Duodenal mucosa (tissue), 2 donors: Measurements from ENCODE around the gene TNNI3.
"Not testable (repeated sequence)": the region's sequence is repeated elsewhere in the genome, so short reads cannot be mapped to it uniquely, and the experiment has no call there.

ENCODE experiments used
- H3K27ac ChIP-seq: one replicate; pipeline ENCODE4 v1.7.0; 2013; ENCODE audit warnings: low read depth, low read length
- H3K27me3 ChIP-seq, 2 donors: one replicate each; pipeline ENCODE4 v1.7.0; 2013; ENCODE audit warnings: low read length in 2 of 2, control low read depth in 1 of 2; ENCODE audit not compliant: insufficient read depth in 2 of 2, control insufficient read depth in 1 of 2
- H3K36me3 ChIP-seq, 2 donors: one replicate each; pipeline ENCODE4 v1.7.0; 2013; ENCODE audit warnings: low read length in 2 of 2, control low read depth in 1 of 2; ENCODE audit not compliant: insufficient read depth in 2 of 2, control insufficient read depth in 1 of 2
- H3K4me1 ChIP-seq, 2 donors: one replicate each; pipeline ENCODE4 v1.7.0; 2013; ENCODE audit warnings: low read length in 2 of 2, control low read depth in 1 of 2; ENCODE audit not compliant: insufficient read depth in 2 of 2, control insufficient read depth in 1 of 2
- H3K4me3 ChIP-seq, 2 donors: one replicate each; pipeline ENCODE4 v1.7.0; 2013; ENCODE audit warnings: low read length in 2 of 2, low read depth in 1 of 2
- H3K9ac ChIP-seq, 2 donors: one replicate each; pipeline ENCODE4 v1.7.0; 2013; ENCODE audit warnings: low read length in 2 of 2, low read depth in 1 of 2
- H3K9me3 ChIP-seq, 2 donors: one replicate each; pipeline ENCODE4 v1.7.0; 2013; ENCODE audit warnings: low read length in 2 of 2, control low read depth in 1 of 2; ENCODE audit not compliant: control insufficient read depth in 1 of 2

TNNI3 gene

DNA sequence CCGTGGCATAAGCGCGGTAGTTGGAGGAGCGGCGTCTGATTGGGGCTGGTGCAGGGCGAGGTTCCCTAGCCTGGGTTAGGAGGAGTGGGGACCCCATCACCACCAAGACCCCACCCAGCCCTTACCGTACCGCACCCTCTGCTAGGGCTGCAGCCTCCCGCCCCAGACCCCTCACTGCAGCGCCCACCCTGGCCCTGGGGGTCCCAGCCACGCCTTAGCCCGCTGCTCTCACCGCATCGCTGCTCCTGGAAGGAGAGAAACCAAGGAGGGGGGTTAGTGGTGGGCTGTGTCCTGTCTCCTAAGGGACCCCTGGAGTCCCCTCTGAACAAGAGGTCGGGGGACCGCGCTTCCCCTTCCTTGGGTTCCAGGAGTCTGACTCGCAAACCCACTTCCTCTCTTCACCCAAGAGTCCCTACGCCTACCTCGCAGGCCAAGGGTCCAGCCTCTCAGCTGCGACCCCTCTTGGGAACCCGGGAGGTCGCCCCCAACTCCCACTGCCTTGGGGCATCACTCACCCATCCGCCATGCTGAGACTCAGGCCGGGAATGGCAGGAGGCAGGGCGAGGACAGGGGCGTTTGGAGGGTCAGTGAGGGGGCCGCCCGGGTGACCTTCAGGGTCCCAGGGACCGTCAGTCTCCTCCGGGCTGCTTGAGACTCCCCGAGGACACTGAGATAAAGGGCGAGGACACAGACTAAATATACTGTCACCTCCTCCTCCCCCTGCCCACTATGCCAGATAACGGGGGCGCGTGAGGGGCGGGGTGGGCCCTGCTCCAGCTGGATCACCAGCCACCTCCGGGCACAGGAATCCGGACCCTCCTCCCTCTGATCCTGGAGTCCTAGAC, at the start of gene TNNI3:
Gene TNNI3, minus strand, starts transcription at position 669 of the 845 bp plus-strand sequence. Its CDS starts 143 bp downstream, at position 526.
- Histone ChIP-seq H3K9ac (no peak within 1 kb of the TSS), H3K27me3 (peaks cover 15 to 19% of the 10 kb centered on the region in 2 donors)

DNA sequence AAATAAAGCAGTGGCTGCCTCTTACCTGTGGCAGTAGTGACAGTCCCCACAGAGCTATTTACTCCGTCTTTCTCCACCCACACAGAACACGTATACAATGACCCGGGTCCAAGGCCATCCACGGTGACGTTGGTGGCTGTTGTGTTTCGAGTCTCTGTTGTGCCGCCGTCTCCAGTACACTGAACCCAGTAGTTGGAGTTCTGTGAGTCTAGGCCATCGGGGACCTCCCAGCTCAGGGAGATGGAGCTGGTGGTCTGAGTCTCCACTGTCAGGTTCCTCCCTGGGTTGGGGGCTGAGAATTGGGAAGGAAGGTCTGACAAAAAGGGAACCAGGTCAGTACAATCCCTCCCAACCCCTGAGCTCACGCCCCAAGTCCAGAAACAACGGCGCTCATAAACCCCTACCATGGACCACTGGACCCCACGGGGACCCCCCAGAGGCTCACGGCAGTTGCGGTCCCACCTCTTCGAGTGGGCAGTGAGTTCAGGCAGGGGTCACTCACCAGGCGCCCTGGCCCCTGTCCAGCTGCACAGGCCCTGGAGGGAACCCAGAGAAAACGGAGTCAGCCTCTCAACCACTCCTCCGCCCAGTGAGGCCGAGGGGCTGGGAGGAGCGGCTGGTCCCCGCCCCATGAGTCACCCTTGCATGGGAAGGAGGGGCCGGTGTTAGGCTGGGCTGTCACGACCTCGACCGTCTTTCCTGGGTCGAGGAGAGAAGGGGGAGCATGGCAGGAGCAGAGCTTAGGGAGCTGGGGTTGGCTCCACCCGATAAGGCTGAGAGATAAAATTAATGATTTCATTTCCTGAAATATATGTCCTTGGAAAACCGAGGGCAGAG, 49.4 kb upstream of the TNNI3 start:
- peak overlapping the region; percentile 89 for H3K27ac ChIP-seq
- H3K4me3 ChIP-seq: peak overlapping the region; percentile 70 to 77

More for the DNA sequence above, at the start of gene TNNI3:
- no peaks in the 10 kb centered on the region for H3K9me3 ChIP-seq
- no peaks in the 10 kb centered on the region for H3K36me3 ChIP-seq
- no peak within 1 kb of the TSS for H3K27ac ChIP-seq
- no peak within 1 kb of the TSS for H3K4me3 ChIP-seq
- H3K4me1 ChIP-seq: peaks cover 0 to 10% of the 10 kb centered on the region in 2 donors

DNA sequence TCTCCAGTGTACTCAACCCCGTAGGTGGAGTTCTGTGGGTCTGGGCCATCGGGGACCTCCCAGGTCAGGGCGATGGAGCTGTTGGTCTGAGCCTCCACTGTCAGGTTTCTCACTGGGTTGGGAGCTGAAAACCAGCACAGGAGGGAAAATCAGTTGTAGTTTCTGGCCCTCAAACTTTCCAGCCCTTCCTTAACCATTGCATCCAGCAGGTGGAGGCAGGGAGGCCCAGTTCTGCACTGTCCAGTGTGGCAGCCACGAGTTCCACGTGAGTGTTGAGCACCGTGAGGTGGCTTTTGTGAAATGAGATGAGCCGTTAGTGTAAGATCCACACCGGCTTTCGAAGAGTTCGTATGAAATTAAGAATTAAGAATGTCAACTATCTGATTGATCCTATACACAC, 44.7 kb upstream of the TNNI3 start:
- H3K9ac ChIP-seq, H3K27ac ChIP-seq, H3K4me1 ChIP-seq, H3K4me3 ChIP-seq, H3K9me3 ChIP-seq, H3K27me3 ChIP-seq: not testable (repeated sequence)
- H3K36me3 ChIP-seq: peaks cover 28 to 70% of the 10 kb centered on the region in 2 donors

More for the DNA sequence above, 49.4 kb upstream of the TNNI3 start:
- Histone ChIP-seq H3K27me3 (no peaks in the 10 kb centered on the region), H3K9ac (peak overlapping the region; percentile 60 to 84), H3K4me1 (peaks cover 9 to 10% of the 10 kb centered on the region in 2 donors), H3K36me3 (peaks cover 10 to 29% of the 10 kb centered on the region in 2 donors), H3K9me3 (no peaks in the 10 kb centered on the region)

DNA sequence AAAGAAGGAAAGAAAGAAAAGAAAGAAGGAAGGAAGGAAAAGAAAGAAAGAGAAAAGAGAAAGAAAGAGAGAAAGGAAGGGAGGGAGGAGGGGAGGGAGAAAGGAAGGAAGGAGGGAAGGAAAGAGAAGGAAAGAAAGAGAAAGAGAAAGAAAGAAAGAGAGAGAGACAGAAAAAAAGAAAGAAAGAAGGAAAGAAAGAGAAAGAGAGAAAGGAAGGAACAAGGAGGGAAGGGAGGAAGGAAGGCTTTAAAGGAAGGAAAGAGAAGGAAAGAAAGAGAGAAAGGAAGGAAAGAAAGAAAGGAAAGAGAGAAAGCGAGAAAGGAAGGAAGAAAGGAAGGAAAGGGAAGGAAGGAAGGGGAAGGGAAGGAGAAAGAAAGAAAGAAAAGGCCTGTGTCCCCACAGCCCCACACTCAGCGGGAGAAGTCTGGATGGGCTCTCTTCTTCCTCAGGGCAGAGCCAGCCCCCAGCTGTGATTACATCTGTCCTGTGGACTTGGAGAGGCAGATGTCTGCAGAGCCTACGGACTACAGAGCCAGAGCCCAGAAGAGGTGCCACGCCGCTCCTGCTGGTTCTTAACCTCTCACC, 42.2 kb upstream of the TNNI3 start:
- peaks cover 31 to 71% of the 10 kb centered on the region in 2 donors for H3K36me3 ChIP-seq
- no peak overlapping the region for H3K27ac ChIP-seq
- no peaks in the 10 kb centered on the region for H3K27me3 ChIP-seq
- H3K4me1 ChIP-seq: no peaks in the 10 kb centered on the region
- no peaks in the 10 kb centered on the region for H3K9me3 ChIP-seq
- H3K9ac ChIP-seq: no peak overlapping the region
- no peak overlapping the region for H3K4me3 ChIP-seq

DNA sequence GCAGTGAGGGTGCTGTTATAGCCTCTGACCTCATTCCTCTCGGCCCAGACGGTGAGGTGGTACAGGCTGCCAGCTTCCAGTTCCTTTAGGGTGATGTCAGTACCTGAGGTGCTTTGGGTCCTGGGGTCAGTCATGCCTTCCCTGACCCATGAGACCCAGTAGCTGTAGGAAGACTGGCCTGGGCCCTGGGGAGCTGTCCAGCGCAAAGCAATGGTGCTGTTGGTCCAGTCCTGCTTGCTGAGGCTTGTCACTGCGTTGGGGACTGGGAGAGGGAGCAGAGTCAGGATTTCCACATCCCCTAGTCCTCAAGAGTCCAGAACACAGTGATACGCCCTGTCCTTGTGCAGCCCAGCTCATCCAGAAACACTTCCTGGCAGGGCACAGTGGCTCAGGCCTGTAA, 41.1 kb upstream of the TNNI3 start:
- peaks cover 32 to 65% of the 10 kb centered on the region in 2 donors for H3K36me3 ChIP-seq
- H3K27me3 ChIP-seq: no peaks in the 10 kb centered on the region
- H3K27ac ChIP-seq: no peak overlapping the region
- H3K9me3 ChIP-seq: no peaks in the 10 kb centered on the region
- no peaks in the 10 kb centered on the region for H3K4me1 ChIP-seq
- H3K4me3 ChIP-seq: no peak overlapping the region
- no peak overlapping the region for H3K9ac ChIP-seq

DNA sequence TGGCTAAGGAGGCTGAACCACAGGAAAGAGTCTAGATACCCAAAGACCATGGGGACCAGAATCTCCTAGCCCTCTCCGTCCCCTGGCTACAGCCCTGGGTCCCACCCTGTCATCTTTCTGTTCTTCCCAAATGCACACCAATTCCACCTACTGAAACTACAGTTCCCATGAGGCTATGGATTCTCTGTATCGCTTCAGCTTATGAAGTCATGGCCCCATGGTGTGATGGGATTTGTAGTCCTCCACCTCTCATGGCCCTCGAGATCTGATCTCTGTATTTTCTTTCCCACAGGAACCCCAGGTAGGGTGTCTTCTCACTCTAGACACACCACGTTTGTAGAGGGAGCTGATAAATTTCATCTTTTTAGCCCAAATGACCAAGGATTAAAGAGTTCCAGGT, 40.0 kb upstream of the TNNI3 start:
- Histone ChIP-seq H3K27me3 (no peaks in the 10 kb centered on the region), H3K4me1 (no peaks in the 10 kb centered on the region), H3K27ac (no peak overlapping the region), H3K4me3 (no peak overlapping the region), H3K9ac (no peak overlapping the region), H3K36me3 (peaks cover 32 to 65% of the 10 kb centered on the region in 2 donors), H3K9me3 (no peaks in the 10 kb centered on the region)

DNA sequence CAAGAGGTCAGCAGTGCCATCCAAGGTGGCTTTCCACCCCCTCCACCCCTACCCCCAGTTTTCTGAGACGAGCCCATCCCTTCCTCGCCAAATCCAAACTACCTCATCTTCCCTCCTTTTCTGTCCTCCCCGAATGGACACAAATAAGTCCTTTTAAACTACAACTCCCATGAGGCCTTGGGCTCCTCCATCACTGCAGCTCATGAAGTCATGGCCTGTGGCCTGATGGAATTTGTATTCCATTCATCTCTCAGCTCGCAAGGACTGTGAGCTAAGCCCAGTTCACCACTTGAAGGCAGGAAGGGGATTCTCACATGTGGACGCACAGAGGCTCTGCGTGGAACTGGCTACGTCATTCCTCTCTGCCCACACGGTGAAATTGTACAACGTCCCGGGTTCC, 39.3 kb upstream of the TNNI3 start:
- H3K4me1 ChIP-seq: no peaks in the 10 kb centered on the region
- no peaks in the 10 kb centered on the region for H3K9me3 ChIP-seq
- H3K27me3 ChIP-seq: no peaks in the 10 kb centered on the region

DNA sequence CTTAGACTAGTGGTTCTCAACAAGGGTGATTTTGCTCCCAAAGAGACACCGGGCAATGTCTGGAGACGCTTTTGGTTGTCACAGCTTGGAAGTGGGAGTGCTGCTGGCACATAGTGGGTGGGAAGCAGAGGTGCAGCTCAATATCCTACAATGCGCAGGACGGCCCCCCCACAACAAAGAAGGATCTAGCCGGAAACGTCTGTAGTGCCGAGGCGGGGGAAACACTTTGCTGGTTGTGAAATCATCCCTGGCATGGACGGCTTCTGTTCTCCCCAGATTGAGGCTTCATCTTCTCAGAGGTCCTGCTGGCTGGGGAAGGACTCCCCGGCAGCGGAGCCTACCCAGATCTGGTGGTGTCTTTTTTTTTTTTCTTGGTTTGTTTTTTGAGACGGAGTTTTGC, 35.9 kb upstream of the TNNI3 start:
- Histone ChIP-seq H3K4me1 (no peaks in the 10 kb centered on the region), H3K9me3 (no peaks in the 10 kb centered on the region), H3K9ac (no peak overlapping the region), H3K27me3 (no peaks in the 10 kb centered on the region), H3K27ac (no peak overlapping the region), H3K4me3 (no peak overlapping the region), H3K36me3 (peaks cover 17 to 45% of the 10 kb centered on the region in 2 donors)

More for the DNA sequence above, 39.3 kb upstream of the TNNI3 start:
- Histone ChIP-seq H3K27ac (no peak overlapping the region), H3K4me3 (no peak overlapping the region), H3K36me3 (peaks cover 30 to 61% of the 10 kb centered on the region in 2 donors), H3K9ac (no peak overlapping the region)

DNA sequence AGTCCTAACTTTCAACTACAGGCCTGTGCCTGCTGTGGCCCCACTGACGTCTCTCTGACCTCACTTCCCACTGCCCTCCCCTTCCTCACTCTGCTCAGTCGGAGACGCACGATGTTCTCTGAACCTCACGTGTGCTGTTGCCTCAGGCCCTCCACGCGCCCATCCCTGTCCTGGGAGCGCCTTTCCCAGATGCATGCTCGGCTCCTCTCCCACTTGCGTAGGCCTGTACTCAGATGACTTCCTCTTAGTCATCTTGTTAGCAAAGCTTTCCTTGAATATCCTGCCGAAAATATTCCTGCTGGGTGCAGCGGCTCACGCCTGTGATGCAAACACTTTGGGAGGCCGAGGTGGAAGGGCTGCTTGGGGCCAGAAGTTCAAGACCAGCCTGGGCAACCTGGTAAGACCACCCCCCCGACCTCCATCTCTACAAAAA, 31.9 kb upstream of the TNNI3 start:
- H3K27me3 ChIP-seq: no peaks in the 10 kb centered on the region
- H3K27ac ChIP-seq: no peak overlapping the region
- no peaks in the 10 kb centered on the region for H3K9me3 ChIP-seq
- H3K36me3 ChIP-seq: peaks cover 15 to 36% of the 10 kb centered on the region in 2 donors
- H3K9ac ChIP-seq: no peak overlapping the region
- H3K4me1 ChIP-seq: no peaks in the 10 kb centered on the region
- no peak overlapping the region for H3K4me3 ChIP-seq

DNA sequence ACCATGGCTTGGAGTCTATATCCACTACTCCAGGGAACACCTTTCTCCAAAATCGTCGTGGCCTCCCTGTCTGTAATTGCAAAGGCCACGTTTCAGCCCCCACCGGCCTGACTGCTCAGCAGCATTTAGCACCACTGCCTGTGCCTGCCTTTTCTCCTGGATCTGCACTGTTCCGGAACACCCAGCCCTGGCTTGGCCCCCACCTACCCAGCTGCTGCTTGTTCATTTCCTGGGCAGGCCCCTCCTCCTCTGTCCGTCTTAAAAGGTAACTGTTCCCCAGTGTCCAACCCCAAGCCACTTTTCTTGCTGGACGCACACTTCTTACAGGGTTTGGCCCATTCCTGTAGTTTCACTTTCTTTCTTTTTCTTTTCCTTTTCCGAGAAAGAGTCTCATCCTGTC, 31.1 kb upstream of the TNNI3 start:
- Histone ChIP-seq H3K9me3 (no peaks in the 10 kb centered on the region), H3K27ac (no peak overlapping the region), H3K27me3 (no peaks in the 10 kb centered on the region), H3K36me3 (peaks cover 10 to 34% of the 10 kb centered on the region in 2 donors), H3K4me3 (no peak overlapping the region), H3K4me1 (no peaks in the 10 kb centered on the region), H3K9ac (no peak overlapping the region)
